Hepatocyte (in vitro differentiated cells): ENCODE data around the gene ANO2.

Experiments
- CTCF ChIP-seq: fragments of 200-600 bp; sonication (generic); IDR thresholded peaks from 2 replicates; pipeline ENCODE4 v1.5.1; 2016; ENCODE audit warnings: antibody characterized with exemption, mild to moderate bottlenecking; ENCODE audit not compliant: poor library complexity
- EZH2phosphoT487 ChIP-seq: fragments of 200-600 bp; sonication (generic); IDR thresholded peaks from one replicate; pipeline ENCODE4 v1.6.1; 2018; ENCODE audit warnings: antibody characterized with exemption, mild to moderate bottlenecking, low read depth, moderate library complexity; ENCODE audit not compliant: unreplicated experiment, severe bottlenecking

GRCh38 chr12:5973461-5974115 is 28.5 kb upstream of the ANO2 start:
- no peak for TF ChIP-seq EZH2phosphoT487
- TF ChIP-seq CTCF = no peak
